Subcutaneous abdominal adipose tissue (tissue), 5 donors: ENCODE measurements around the gene RCAN3.

ENCODE experiments used
- H3K27ac ChIP-seq: one replicate; pipeline ENCODE4 v1.7.0; 2013; ENCODE audit warnings: low read depth, mild to moderate bottlenecking, inconsistent platforms, low read length, moderate library complexity
- H3K27me3 ChIP-seq, 5 donors: one replicate each; pipeline ENCODE4 v1.7.0; 2013; ENCODE audit warnings: low read length in 5 of 5, inconsistent platforms in 1 of 5; ENCODE audit not compliant: control insufficient read depth in 5 of 5, insufficient read depth in 4 of 5
- H3K36me3 ChIP-seq, 5 donors: one replicate each; pipeline ENCODE4 v1.7.0; 2013; ENCODE audit warnings: low read length in 5 of 5; ENCODE audit not compliant: control insufficient read depth in 5 of 5, insufficient read depth in 5 of 5
- H3K4me1 ChIP-seq, 5 donors: one replicate each; pipeline ENCODE4 v1.7.0; 2013; ENCODE audit warnings: low read length in 5 of 5, mild to moderate bottlenecking in 3 of 5, moderate library complexity in 1 of 5; ENCODE audit not compliant: control insufficient read depth in 5 of 5, insufficient read depth in 5 of 5
- H3K4me3 ChIP-seq, 5 donors: one replicate each; pipeline ENCODE4 v1.7.0; 2013; ENCODE audit warnings: low read length in 5 of 5, low read depth in 1 of 5
- H3K9ac ChIP-seq, 5 donors: one replicate each; pipeline ENCODE4 v1.7.0; 2013; ENCODE audit warnings: low read length in 5 of 5, mild to moderate bottlenecking in 4 of 5, moderate library complexity in 3 of 5
- H3K9me3 ChIP-seq, 5 donors: one replicate each; pipeline ENCODE4 v1.7.0; 2013; ENCODE audit warnings: low read length in 5 of 5; ENCODE audit not compliant: control insufficient read depth in 5 of 5
- donor health status: healthy.
- donor health status: healthy.
- donor health status: healthy.
- donor health status: healthy.
- donor health status: healthy.

Gene RCAN3

GRCh38 chr1:24557220-24557619 lies 54.6 kb downstream of the RCAN3 start:
- peaks cover 19 to 40% (median 34%) of the 10 kb centered on the region in 5 donors for H3K27me3 ChIP-seq
- no peak overlapping the region for H3K27ac ChIP-seq
- H3K4me1 ChIP-seq: peaks cover 0 to 26% (median 19%) of the 10 kb centered on the region in 5 donors

GRCh38 chr1:24557711-24558131 lies 55.1 kb downstream of the RCAN3 start:
- peaks cover 0 to 26% (median 19%) of the 10 kb centered on the region in 5 donors for H3K4me1 ChIP-seq
- H3K9me3 ChIP-seq: no peaks in the 10 kb centered on the region
- no peak overlapping the region for H3K27ac ChIP-seq
- H3K36me3 ChIP-seq: no peaks in the 10 kb centered on the region
- H3K4me3 ChIP-seq: no peak overlapping the region
- no peak overlapping the region for H3K9ac ChIP-seq
- H3K27me3 ChIP-seq: peaks cover 19 to 40% (median 34%) of the 10 kb centered on the region in 5 donors

More at GRCh38 chr1:24557220-24557619, 54.6 kb downstream of the RCAN3 start:
- Histone ChIP-seq H3K9ac (no peak overlapping the region), H3K4me3 (no peak overlapping the region), H3K36me3 (no peaks in the 10 kb centered on the region), H3K9me3 (no peaks in the 10 kb centered on the region)

DNA sequence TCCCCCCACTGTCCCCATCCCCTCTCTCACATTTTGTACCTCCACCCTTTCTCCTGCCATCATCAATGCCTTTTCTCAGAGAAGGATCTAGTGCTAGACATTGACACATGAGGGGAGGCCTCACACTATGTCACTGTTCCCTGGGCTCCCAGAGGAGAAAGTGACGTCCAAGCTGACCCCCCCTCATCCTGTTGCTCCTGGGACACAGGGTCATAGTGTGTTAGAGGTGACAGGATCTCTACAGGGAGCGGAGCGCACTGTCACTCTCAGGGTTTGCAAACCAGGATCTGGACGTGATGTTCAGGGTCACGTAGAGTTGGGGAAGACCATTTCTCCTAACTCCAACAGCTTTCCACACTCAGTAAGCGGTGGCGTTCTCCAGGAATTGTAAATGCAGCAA lies 55.8 kb downstream of the RCAN3 start:
- Histone ChIP-seq H3K36me3 (no peaks in the 10 kb centered on the region), H3K4me1 (peaks cover 0 to 26% (median 19%) of the 10 kb centered on the region in 5 donors), H3K27me3 (peaks cover 19 to 42% (median 32%) of the 10 kb centered on the region in 5 donors), H3K27ac (no peak overlapping the region), H3K9ac (no peak overlapping the region), H3K9me3 (no peaks in the 10 kb centered on the region), H3K4me3 (no peak overlapping the region)

- Histone ChIP-seq H3K4me1 (peaks cover 0 to 26% (median 19%) of the 10 kb centered on the region in 5 donors), H3K4me3 (no peak overlapping the region), H3K27ac (no peak overlapping the region), H3K9ac (no peak overlapping the region), H3K27me3 (peaks cover 16 to 38% (median 32%) of the 10 kb centered on the region in 5 donors), H3K9me3 (no peaks in the 10 kb centered on the region), H3K36me3 (no peaks in the 10 kb centered on the region)
Observed at GRCh38 chr1:24558902-24559791, 56.5 kb downstream of the RCAN3 start.

DNA sequence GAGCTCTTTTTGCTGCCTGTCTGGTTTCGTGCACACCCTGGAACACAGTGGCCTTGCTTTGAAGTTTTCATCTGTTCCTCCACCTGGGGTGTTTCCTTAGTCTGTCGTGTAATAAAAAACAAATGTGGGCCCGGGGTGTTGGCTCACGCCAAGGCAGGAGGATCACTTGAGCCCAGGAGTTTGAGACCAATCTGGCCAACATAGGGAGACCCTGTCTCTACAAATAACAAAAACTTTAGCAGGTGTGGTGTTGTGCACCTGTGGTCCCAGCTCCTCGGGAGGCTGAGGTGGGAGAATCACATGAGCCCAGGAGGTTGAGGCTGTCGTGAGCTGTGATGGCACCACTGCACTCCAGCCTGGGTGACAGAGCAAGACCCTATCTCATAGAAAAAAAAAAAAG lies 57.7 kb downstream of the RCAN3 start:
- Histone ChIP-seq H3K9me3 (no peaks in the 10 kb centered on the region), H3K27me3 (peaks cover 15 to 29% (median 28%) of the 10 kb centered on the region in 5 donors), H3K4me1 (peaks cover 0 to 24% (median 19%) of the 10 kb centered on the region in 5 donors), H3K4me3 (no peak overlapping the region), H3K9ac (no peak overlapping the region), H3K27ac (no peak overlapping the region), H3K36me3 (no peaks in the 10 kb centered on the region)

GRCh38 chr1:24562625-24563024 lies 60.0 kb downstream of the RCAN3 start:
- Histone ChIP-seq H3K4me1 (peaks cover 0 to 20% (median 12%) of the 10 kb centered on the region in 5 donors), H3K27me3 (peaks cover 4 to 12% (median 8%) of the 10 kb centered on the region in 5 donors), H3K27ac (no peak overlapping the region), H3K36me3 (no peaks in the 10 kb centered on the region), H3K9me3 (no peaks in the 10 kb centered on the region), H3K4me3 (no peak overlapping the region), H3K9ac (no peak overlapping the region)

DNA sequence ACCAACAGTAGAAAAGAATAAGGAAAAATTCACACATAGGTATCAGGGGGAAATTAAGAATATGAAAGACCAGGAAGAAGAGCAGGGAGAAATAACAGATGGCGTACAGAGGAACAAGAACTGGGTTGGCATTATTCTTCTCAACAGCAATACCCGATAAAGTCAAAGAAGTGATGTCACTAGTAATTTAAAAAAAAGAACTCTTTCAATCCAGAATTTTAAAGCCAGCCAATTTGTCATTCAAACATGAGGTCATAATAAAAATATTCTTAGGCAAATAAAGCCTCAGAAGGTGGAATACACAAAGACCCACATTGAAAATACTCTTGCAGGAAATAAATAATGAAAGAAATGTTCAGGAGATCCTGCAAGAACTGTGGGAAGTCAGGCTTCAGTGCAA lies 62.1 kb downstream of the RCAN3 start:
- Histone ChIP-seq H3K36me3 (no peaks in the 10 kb centered on the region), H3K9ac (no peak overlapping the region), H3K27me3 (peaks cover 0 to 4% (median 0%) of the 10 kb centered on the region in 5 donors), H3K4me1 (no peaks in the 10 kb centered on the region), H3K9me3 (no peaks in the 10 kb centered on the region), H3K4me3 (no peak overlapping the region), H3K27ac (no peak overlapping the region)

DNA sequence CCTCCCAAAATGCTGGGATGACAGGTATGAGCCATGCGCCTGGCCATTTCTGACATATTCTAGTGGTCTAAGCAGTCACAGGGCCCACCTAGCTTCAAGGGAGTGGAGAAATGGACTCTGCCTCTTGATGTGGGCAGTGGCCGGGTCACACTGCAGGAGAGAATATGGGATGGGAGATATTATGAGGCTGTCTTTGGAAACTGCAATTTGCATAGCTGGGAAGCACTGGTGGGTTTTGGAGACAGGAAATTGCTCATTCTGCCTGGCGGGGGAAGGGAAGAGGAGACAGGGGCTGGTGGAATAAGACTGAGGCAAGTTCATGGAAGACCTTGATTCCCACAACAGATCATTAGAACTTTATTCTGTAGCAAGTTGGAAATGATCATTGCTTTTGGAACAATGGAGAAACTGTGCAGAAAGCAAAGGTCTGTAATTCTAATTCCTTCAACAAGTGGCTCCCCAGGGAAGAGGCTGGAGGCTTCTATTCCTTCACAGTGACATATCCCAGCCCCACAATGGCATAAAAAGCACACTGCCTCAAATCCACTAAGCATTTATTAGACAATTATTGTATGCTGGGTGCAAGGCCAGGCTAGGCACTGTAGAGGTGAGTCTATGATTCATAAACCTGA lies 63.7 kb downstream of the RCAN3 start:
- Histone ChIP-seq H3K9ac (no peak overlapping the region), H3K4me1 (no peaks in the 10 kb centered on the region), H3K36me3 (no peaks in the 10 kb centered on the region), H3K9me3 (no peaks in the 10 kb centered on the region), H3K27ac (no peak overlapping the region), H3K27me3 (peaks cover 0 to 4% (median 0%) of the 10 kb centered on the region in 5 donors), H3K4me3 (no peak overlapping the region)

DNA sequence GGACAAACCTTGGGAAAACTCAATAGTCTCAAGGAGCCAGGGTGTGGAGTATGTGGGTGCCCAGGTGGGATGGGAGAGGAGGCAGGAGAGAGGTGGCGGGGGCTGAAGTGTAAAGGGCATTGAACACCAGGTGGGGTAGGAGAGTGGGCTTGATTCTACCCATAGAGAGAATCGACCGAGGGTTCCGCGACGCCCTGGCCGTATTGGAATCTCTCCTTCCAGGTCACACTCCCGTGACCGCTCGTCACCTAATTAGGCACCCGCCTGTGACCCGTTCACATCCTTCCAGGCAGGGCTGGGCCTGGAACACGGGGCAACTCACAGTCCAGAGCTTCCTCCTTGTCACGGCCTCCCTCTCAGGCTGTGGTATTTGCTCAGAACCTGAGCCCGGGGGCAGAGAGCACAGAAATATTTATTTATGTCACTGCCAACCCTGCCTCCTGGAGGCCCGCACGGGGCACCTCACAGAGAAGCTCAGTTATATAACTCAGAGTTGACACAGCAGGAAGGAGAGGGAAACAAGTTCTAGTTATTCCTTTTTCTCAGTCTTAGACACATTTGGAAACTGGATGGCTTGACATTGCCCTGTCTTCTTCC lies 65.3 kb downstream of the RCAN3 start:
- Histone ChIP-seq H3K27ac (no peak overlapping the region), H3K4me1 (no peaks in the 10 kb centered on the region), H3K4me3 (no peak overlapping the region), H3K9me3 (no peaks in the 10 kb centered on the region), H3K9ac (no peak overlapping the region), H3K27me3 (peaks cover 0 to 8% (median 0%) of the 10 kb centered on the region in 5 donors), H3K36me3 (no peaks in the 10 kb centered on the region)

DNA sequence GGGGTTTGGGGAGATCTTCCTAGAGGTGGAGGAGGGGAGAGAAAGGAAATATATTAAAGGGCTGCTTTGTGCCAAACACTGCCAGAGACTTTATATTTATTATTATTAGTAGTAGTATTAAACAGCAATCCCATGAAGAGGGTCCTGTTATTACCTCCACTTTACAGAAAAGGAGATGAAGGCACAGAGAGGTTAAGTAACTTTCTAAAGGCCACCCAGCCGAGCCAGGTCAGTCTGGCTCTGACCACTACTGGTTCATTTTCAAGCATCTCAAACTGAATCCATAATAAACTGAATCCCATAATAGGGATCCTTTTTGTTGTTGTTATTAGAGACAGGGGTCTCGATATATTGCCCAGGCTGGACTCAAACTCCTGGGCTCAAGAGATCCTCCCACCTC lies 65.8 kb downstream of the RCAN3 start:
- Histone ChIP-seq H3K9ac (no peak overlapping the region), H3K9me3 (no peaks in the 10 kb centered on the region), H3K27ac (no peak overlapping the region), H3K4me3 (no peak overlapping the region), H3K4me1 (no peaks in the 10 kb centered on the region), H3K36me3 (no peaks in the 10 kb centered on the region), H3K27me3 (peaks cover 0 to 9% (median 0%) of the 10 kb centered on the region in 5 donors)
